Endothelial cell of umbilical vein (primary cell): ENCODE results near the gene HOXA1. TPM values are rescaled to one million over a fixed set of nuclear protein-coding genes. Genes with fewer than 3 reads are reported as not detected.
A peak's percentile ranks its signal among the peaks of the same experiment; 100 is the strongest.

Source experiments
- BruUV-seq: library from RNA; stranded (reverse); fragments of 400-500 nt; replicated peaks from 2 replicates; lab custom pipeline; 2021; lab: Mats Ljungman, UMichigan
- CTCF ChIA-PET: fragments of 300-600, 350-600 bp; sonication (Branson Sonifier 250); formaldehyde crosslinking; loops from one replicate; lab custom pipeline; 2021; ENCODE audit warnings: antibody characterized with exemption, inconsistent platforms; lab: Charles Lee
- POLR2A ChIA-PET: fragments of 300-600, 350-600 bp; sonication (Branson Sonifier 250); formaldehyde crosslinking; loops from one replicate; lab custom pipeline; 2021; ENCODE audit warnings: antibody characterized with exemption, inconsistent platforms; lab: Charles Lee
- DNase-seq: peaks from one replicate; pipeline ENCODE4 v3.0.0-alpha.2; 2011; ENCODE audit warnings: low read depth, low spot score
- FAIRE-seq: peaks from 2 replicates; lab custom pipeline; 2011; peaks lifted over from hg19 to GRCh38; lab: Jason Lieb, UNC
- H2AFZ ChIP-seq: 2 replicates; pipeline ENCODE4 v1.6.0; 2012; ENCODE audit warnings: low read depth, low read length, control low read depth, inconsistent platforms
- H3K27ac ChIP-seq: 2 replicates; pipeline ENCODE4 v1.5.1; 2011; ENCODE audit warnings: low read depth, mild to moderate bottlenecking, control low read depth, low read length, moderate library complexity; ENCODE audit not compliant: insufficient read depth
- H3K27me3 ChIP-seq, 2 experiments: 2 replicates each; pipeline versions ENCODE4 v1.6.0 to v1.6.1; 2011; ENCODE audit warnings: low read length in 2 of 2, mixed read lengths in 1 of 2; ENCODE audit not compliant: control insufficient read depth in 2 of 2, insufficient read depth in 2 of 2
- H3K36me3 ChIP-seq, 2 experiments: 2 replicates in 1 of 2; 3 replicates in 1 of 2; pipeline ENCODE4 v1.5.1; 2011; ENCODE audit warnings: low read length in 2 of 2, mild to moderate bottlenecking in 1 of 2, moderate library complexity in 1 of 2; ENCODE audit not compliant: control insufficient read depth in 2 of 2, insufficient read depth in 2 of 2; ENCODE audit errors: extremely low read depth in 1 of 2
- H3K4me1 ChIP-seq: 3 replicates; pipeline ENCODE4 v1.5.1; 2011; ENCODE audit warnings: mild to moderate bottlenecking, low read length; ENCODE audit not compliant: control insufficient read depth, insufficient read depth; ENCODE audit errors: extremely low read depth
- H3K4me2 ChIP-seq: 2 replicates; pipeline ENCODE4 v1.6.1; 2011; ENCODE audit warnings: low read length, control low read depth, mixed read lengths; ENCODE audit not compliant: insufficient read depth
- H3K4me3 ChIP-seq, 3 experiments: fragments of 200-600 bp in 1 of 3; sonication (generic), shearing (Covaris generic) in 1 of 3; replicated peaks in 1 of 3; 2 replicates each; pipeline ENCODE4 v1.5.1; 2011 to 2016; ENCODE audit warnings: control low read depth in 3 of 3, low read length in 3 of 3, mild to moderate bottlenecking in 2 of 3, inconsistent platforms in 1 of 3, low read depth in 1 of 3, moderate library complexity in 1 of 3; ENCODE audit not compliant: insufficient read depth in 1 of 3
- H3K79me2 ChIP-seq: 2 replicates; pipeline ENCODE4 v1.6.0; 2012; ENCODE audit warnings: low read length, inconsistent platforms; ENCODE audit not compliant: control insufficient read depth, insufficient read depth
- H3K9ac ChIP-seq: replicated peaks from 2 replicates; pipeline ENCODE3; 2011; ENCODE audit warnings: low read length, control low read depth; ENCODE audit not compliant: insufficient read depth; ENCODE audit errors: extremely low read depth
- H3K9me1 ChIP-seq: replicated peaks from 3 replicates; pipeline ENCODE4 v1.6.0; 2011; ENCODE audit warnings: mild to moderate bottlenecking, low read length; ENCODE audit not compliant: control insufficient read depth, insufficient read depth; ENCODE audit errors: extremely low read depth
- H3K9me3 ChIP-seq: replicated peaks from 2 replicates; pipeline ENCODE4 v1.5.1; 2012; ENCODE audit warnings: low read length, inconsistent platforms; ENCODE audit not compliant: control insufficient read depth, insufficient read depth
- H4K20me1 ChIP-seq: replicated peaks from 2 replicates; pipeline ENCODE3; 2011; ENCODE audit warnings: mild to moderate bottlenecking, low read length; ENCODE audit not compliant: control insufficient read depth, insufficient read depth; ENCODE audit errors: extremely low read depth
- EZH2 ChIP-seq: IDR thresholded peaks from 2 replicates; pipeline ENCODE4 v1.6.1; 2012; ENCODE audit warnings: borderline replicate concordance, low read depth, mild to moderate bottlenecking, moderate library complexity, low read length, inconsistent platforms; ENCODE audit not compliant: severe bottlenecking
- FOS ChIP-seq: IDR thresholded peaks from 2 replicates; pipeline ENCODE4 v1.6.1; 2011; ENCODE audit warnings: mild to moderate bottlenecking, low read length, moderate library complexity, borderline replicate concordance; ENCODE audit not compliant: insufficient read depth
- GATA2 ChIP-seq: IDR thresholded peaks from 2 replicates; pipeline ENCODE4 v1.7.0; 2011; ENCODE audit warnings: low read depth, mild to moderate bottlenecking, moderate library complexity, mixed read lengths, low read length; ENCODE audit not compliant: insufficient read length, insufficient read depth
- POLR2A ChIP-seq: IDR thresholded peaks from 2 replicates; pipeline ENCODE4 v1.6.1; 2012; ENCODE audit warnings: low read depth, mild to moderate bottlenecking, control low read depth, low read length
- dilution Hi-C: fragments of 300-500 bp; cut with MboI; formaldehyde crosslinking; loops from one replicate; pipeline ENCODE4 v1.15.0; 2019; ENCODE audit warnings: low sequenced_read_pairs; ENCODE audit not compliant: extremely low pct_ligation_motif_present
- intact Hi-C: fragments of 100-400 bp; cut with micrococcal nuclease; formaldehyde crosslinking; loops from one replicate; pipeline ENCODE4 v1.10.0; 2022
- polyA plus RNA-seq, 4 experiments: library from polyadenylated mRNA; depleted of rRNA in 3 of 4; stranded (reverse) in 3 of 4; unstranded in 1 of 4; fragments of >200 nt; gene quantifications; 2 replicates each; pipeline versions ENCODE4 v1.2.1 to v1.2.3, GENCODE V29; 2011 to 2012; ENCODE audit warnings: missing spikeins in 1 of 4
- total RNA-seq: library from RNA; stranded (reverse); gene quantifications from 2 replicates; pipeline ENCODE4 v1.2.3, GENCODE V29; 2021
- TF ChIP-seq, protein P1 (sequence below), 2 donors: IDR thresholded peaks; 1 replicate in 1 of 2; 2 replicates in 1 of 2; pipeline ENCODE4 v1.5.1; 2011; ENCODE audit warnings: low read length in 2 of 2, mild to moderate bottlenecking in 2 of 2, moderate library complexity in 2 of 2, control low read depth in 1 of 2, inconsistent platforms in 1 of 2, low read depth in 1 of 2; ENCODE audit not compliant: insufficient read depth in 1 of 2; ENCODE audit errors: extremely low read depth in 1 of 2
- TF ChIP-seq, protein P2 (sequence below): IDR thresholded peaks from 2 replicates; pipeline ENCODE4 v1.6.1; 2011; ENCODE audit not compliant: insufficient read depth, insufficient read length

HOXA1 gene
- total and polyA plus RNA-seq, 2 donors (not counting 3 experiments of a cell fraction or from before 2014, with no cell fraction given): 1.2 to 2.4 TPM

DNA sequence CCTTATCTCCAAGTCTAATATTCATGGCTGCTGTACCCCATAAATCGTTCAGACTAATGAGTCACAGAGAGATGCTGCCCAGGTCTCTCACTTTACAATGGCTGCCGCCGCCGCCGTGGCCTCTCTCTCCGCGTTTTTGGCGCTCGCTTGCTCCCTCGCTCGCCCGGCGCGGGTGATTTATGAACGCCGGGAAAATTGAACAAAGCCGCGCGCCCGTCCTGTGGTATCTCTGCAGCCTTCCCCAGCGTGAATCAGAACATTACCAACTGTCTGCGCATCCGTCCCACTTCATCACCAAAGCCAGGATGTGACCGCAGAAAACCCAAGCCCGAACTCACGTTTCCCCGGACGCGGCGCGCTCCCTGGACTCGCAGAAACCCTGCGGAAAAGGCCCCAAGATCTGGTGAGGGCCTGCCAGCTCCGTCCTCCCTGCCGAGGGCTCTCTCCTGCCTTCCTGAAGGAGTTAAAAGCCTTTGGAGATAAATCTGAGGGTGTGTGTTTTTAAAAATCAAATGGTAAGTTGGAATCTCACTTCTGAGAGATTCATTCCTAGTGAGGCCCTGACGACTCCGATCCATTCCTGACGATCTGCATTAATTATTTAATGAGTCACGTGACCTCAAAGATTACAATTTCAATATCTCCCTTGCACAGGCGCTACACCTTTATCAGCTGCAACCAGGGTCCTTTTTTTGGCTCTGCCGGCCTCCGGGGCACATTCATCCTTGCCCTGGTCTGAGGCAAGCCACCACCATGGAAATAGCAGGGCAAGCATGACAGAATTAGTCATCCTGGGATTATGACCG, 28.5 kb upstream of the HOXA1 start:
- ChIA-PET CTCF (interaction anchor here (0.9 to 1.4 kb wide), 2 partner anchors 9 to 27 kb away, joined by 3 read pairs; no protein-coding TSS in a partner anchor), POLR2A (interaction anchor here (0.8 kb wide), 1 partner anchor 55 kb away, joined by 6 read pairs; no protein-coding TSS in a partner anchor)
- Histone ChIP-seq H3K4me1 (peaks cover 75% of the 10 kb centered on the region), H3K27ac (peak overlapping the region; percentile 96), H4K20me1 (no peaks in the 10 kb centered on the region), H3K4me3 (peak overlapping the region in 1 of 3 experiments; percentile 36), H2AFZ (no peak overlapping the region), H3K27me3 (no peaks in the 10 kb centered on the region), H3K9ac (peak overlapping the region; percentile 81), H3K9me1 (no peaks in the 10 kb centered on the region), H3K36me3 (peaks cover 0 to 11% of the 10 kb centered on the region in 2 experiments), H3K9me3 (no peaks in the 10 kb centered on the region), H3K4me2 (peak overlapping the region; percentile 92), H3K79me2 (peaks cover 68% of the 10 kb centered on the region)
- dilution Hi-C loops: no loop called here
- DNase-seq: peak; percentile 58
- FAIRE-seq: peak; percentile 91
- BruUV-seq: no TSS peak
- TF ChIP-seq FOS (peak; percentile 66), POLR2A (no peak), EZH2 (no peak), GATA2 (peak; percentile 71)
- TF ChIP-seq, protein P1, sequence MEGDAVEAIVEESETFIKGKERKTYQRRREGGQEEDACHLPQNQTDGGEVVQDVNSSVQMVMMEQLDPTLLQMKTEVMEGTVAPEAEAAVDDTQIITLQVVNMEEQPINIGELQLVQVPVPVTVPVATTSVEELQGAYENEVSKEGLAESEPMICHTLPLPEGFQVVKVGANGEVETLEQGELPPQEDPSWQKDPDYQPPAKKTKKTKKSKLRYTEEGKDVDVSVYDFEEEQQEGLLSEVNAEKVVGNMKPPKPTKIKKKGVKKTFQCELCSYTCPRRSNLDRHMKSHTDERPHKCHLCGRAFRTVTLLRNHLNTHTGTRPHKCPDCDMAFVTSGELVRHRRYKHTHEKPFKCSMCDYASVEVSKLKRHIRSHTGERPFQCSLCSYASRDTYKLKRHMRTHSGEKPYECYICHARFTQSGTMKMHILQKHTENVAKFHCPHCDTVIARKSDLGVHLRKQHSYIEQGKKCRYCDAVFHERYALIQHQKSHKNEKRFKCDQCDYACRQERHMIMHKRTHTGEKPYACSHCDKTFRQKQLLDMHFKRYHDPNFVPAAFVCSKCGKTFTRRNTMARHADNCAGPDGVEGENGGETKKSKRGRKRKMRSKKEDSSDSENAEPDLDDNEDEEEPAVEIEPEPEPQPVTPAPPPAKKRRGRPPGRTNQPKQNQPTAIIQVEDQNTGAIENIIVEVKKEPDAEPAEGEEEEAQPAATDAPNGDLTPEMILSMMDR (IDR thresholded peaks at IDR 0.05; ENCODE audit: extremely low read depth in 1 of 2, insufficient read depth in 1 of 2, low read depth in 1 of 2, low read length in 2 of 2): no peak
- TF ChIP-seq, protein P2, sequence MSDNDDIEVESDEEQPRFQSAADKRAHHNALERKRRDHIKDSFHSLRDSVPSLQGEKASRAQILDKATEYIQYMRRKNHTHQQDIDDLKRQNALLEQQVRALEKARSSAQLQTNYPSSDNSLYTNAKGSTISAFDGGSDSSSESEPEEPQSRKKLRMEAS: no peak
- intact Hi-C loops: loop anchor here (1.0 kb wide), 1 partner anchor 9 kb away; no protein-coding TSS in a partner anchor
